Parathyroid adenoma (tissue), 2 donors: ENCODE measurements around the gene GPR75.
"Not testable (repeated sequence)": the region's sequence is repeated elsewhere in the genome, so short reads cannot be mapped to it uniquely, and the experiment has no call there.

Experiments used
- H2AFZ ChIP-seq: fragments of 300-600 bp; sonication (generic); one replicate; pipeline ENCODE4 v1.7.0; 2017; ENCODE audit warnings: antibody characterized with exemption, mild to moderate bottlenecking
- H3K27ac ChIP-seq: fragments of 300-600 bp; sonication (generic); one replicate; pipeline ENCODE4 v1.7.0; 2017
- H3K27me3 ChIP-seq: fragments of 300-600 bp; sonication (generic); one replicate; pipeline ENCODE4 v1.7.0; 2017; ENCODE audit warnings: low read length; ENCODE audit not compliant: control insufficient read depth, insufficient read depth
- H3K36me3 ChIP-seq: fragments of 300-600 bp; sonication (generic); one replicate; pipeline ENCODE4 v1.7.0; 2017; ENCODE audit warnings: low read length; ENCODE audit not compliant: control insufficient read depth, insufficient read depth
- H3K4me1 ChIP-seq: fragments of 300-600 bp; sonication (generic); one replicate; pipeline ENCODE4 v1.7.0; 2017; ENCODE audit warnings: control low read depth
- H3K4me2 ChIP-seq: fragments of 300-600 bp; sonication (generic); one replicate; pipeline ENCODE4 v1.7.0; 2017; ENCODE audit warnings: low read length
- H3K4me3 ChIP-seq: fragments of 300-600 bp; sonication (generic); one replicate; pipeline ENCODE4 v1.7.0; 2017; ENCODE audit warnings: low read depth, low read length
- H3K79me2 ChIP-seq: fragments of 300-600 bp; sonication (generic); one replicate; pipeline ENCODE4 v1.7.0; 2017; ENCODE audit warnings: control low read depth
- H3K9ac ChIP-seq: fragments of 300-600 bp; sonication (generic); one replicate; pipeline ENCODE4 v1.7.0; 2017; ENCODE audit warnings: mild to moderate bottlenecking
- H3K9me3 ChIP-seq: fragments of 300-600 bp; sonication (generic); one replicate; pipeline ENCODE4 v1.7.0; 2017; ENCODE audit warnings: low read length; ENCODE audit not compliant: control insufficient read depth
- TF ChIP-seq, protein P1 (sequence below): fragments of 300-600 bp; sonication (generic); IDR thresholded peaks from one replicate; pipeline ENCODE4 v1.7.0; 2017; ENCODE audit warnings: antibody characterized with exemption, mild to moderate bottlenecking
- donor health status: primary hyperparathyroidism.

GPR75 gene

DNA sequence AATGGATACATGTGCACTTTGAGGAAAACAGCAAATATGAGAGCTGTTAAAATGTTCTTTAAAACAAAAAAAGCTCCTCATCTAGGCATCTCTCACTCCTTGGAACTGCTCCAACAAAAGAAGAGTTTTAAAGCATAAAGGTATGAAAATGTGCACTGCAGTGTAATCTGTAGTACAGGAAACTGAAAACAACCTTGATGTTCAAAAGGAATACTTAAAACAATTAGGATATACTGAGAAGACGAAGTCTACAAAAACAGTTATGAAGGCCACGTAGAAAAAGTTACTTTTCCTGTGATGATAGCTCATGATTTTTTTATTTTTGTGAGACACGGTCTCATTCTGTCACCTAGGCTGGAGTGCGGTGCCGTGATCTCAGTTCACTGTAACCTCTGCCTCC is 2.1 kb upstream of the GPR75 start:
- Histone ChIP-seq H3K4me3 (no peak overlapping the region), H3K27ac (no peak overlapping the region), H3K4me2 (no peak overlapping the region), H3K4me1 (peaks cover 5% of the 10 kb centered on the region), H2AFZ (no peak overlapping the region), H3K79me2 (no peaks in the 10 kb centered on the region), H3K9ac (no peak overlapping the region), H3K9me3 (no peaks in the 10 kb centered on the region), H3K36me3 (no peaks in the 10 kb centered on the region), H3K27me3 (no peaks in the 10 kb centered on the region)
- TF ChIP-seq, protein P1, sequence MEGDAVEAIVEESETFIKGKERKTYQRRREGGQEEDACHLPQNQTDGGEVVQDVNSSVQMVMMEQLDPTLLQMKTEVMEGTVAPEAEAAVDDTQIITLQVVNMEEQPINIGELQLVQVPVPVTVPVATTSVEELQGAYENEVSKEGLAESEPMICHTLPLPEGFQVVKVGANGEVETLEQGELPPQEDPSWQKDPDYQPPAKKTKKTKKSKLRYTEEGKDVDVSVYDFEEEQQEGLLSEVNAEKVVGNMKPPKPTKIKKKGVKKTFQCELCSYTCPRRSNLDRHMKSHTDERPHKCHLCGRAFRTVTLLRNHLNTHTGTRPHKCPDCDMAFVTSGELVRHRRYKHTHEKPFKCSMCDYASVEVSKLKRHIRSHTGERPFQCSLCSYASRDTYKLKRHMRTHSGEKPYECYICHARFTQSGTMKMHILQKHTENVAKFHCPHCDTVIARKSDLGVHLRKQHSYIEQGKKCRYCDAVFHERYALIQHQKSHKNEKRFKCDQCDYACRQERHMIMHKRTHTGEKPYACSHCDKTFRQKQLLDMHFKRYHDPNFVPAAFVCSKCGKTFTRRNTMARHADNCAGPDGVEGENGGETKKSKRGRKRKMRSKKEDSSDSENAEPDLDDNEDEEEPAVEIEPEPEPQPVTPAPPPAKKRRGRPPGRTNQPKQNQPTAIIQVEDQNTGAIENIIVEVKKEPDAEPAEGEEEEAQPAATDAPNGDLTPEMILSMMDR = no peak

DNA sequence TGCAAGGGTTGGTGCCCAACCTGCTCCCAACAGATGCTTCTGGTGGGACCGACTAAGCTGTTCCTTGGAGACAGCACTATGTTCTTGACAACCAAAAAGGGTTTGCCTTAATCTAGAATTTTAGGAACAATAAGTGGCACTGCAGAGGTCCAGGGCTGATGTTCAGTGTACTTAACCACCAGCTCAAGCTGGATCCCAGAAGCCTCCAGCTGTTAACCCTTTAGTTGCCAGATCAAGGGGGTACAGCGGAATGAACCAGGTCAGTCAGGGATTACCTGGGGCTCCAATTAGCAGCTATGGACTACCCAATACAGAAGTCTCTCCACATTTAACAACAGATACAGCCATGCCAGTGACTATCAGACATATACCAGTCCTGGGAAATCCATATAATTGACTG is 3.5 kb downstream of the GPR75 start:
- no peak overlapping the region for H2AFZ ChIP-seq
- no peak overlapping the region for H3K4me2 ChIP-seq
- no peaks in the 10 kb centered on the region for H3K4me1 ChIP-seq
- H3K4me3 ChIP-seq = no peak overlapping the region
- H3K9ac ChIP-seq = no peak overlapping the region
- H3K36me3 ChIP-seq = no peaks in the 10 kb centered on the region
- TF ChIP-seq, protein P1 = no peak
- no peaks in the 10 kb centered on the region for H3K27me3 ChIP-seq
- peaks cover 3% of the 10 kb centered on the region for H3K79me2 ChIP-seq
- H3K9me3 ChIP-seq = no peaks in the 10 kb centered on the region
- H3K27ac ChIP-seq = no peak overlapping the region

DNA sequence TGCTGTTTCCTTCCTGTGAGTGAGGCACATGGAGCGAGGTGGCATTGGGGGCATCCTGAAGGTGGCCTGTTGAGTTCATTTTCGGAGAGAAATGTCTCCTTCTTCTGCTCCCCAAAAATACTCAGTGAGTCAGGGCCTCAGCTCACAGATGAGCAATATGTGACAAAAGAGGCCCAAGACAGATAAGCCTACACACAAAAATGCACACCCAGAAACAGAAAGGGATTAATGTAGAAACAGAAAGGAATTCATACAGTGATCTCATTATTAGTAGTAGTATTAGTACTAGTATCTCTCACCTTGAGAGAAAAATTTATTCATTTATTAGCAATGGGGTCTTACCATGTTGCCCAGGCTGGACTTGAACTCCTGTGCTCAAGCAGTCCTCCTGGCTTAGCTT is 5.1 kb downstream of the GPR75 start:
- no peaks in the 10 kb centered on the region for H3K9me3 ChIP-seq
- H3K79me2 ChIP-seq = peaks cover 3% of the 10 kb centered on the region
- no peak overlapping the region for H3K27ac ChIP-seq
- no peaks in the 10 kb centered on the region for H3K4me1 ChIP-seq
- no peak overlapping the region for H3K4me3 ChIP-seq
- H3K27me3 ChIP-seq = no peaks in the 10 kb centered on the region
- no peaks in the 10 kb centered on the region for H3K36me3 ChIP-seq
- no peak overlapping the region for H2AFZ ChIP-seq
- H3K9ac ChIP-seq = no peak overlapping the region
- no peak overlapping the region for H3K4me2 ChIP-seq
- TF ChIP-seq, protein P1 = no peak

GRCh38 chr2:53852532-53852931 is 7.2 kb downstream of the GPR75 start:
- Histone ChIP-seq H3K27me3 (no peaks in the 10 kb centered on the region), H2AFZ (no peak overlapping the region), H3K9ac (no peak overlapping the region), H3K9me3 (no peaks in the 10 kb centered on the region), H3K36me3 (no peaks in the 10 kb centered on the region), H3K79me2 (peaks cover 3% of the 10 kb centered on the region), H3K4me2 (no peak overlapping the region), H3K27ac (no peak overlapping the region), H3K4me3 (no peak overlapping the region), H3K4me1 (no peaks in the 10 kb centered on the region)
- TF ChIP-seq, protein P1 = no peak

GRCh38 chr2:53851052-53851757 is 8.6 kb downstream of the GPR75 start:
- not testable (repeated sequence) for H3K36me3 ChIP-seq, H3K9me3 ChIP-seq, H3K4me2 ChIP-seq, H2AFZ ChIP-seq, H3K4me3 ChIP-seq, H3K9ac ChIP-seq, H3K79me2 ChIP-seq, H3K4me1 ChIP-seq, H3K27ac ChIP-seq, H3K27me3 ChIP-seq
